Large intestine (tissue), 3 donors: ENCODE measurements around the gene TBC1D16. TPM values are rescaled to one million over a fixed set of nuclear protein-coding genes. Genes with fewer than 3 reads are reported as not detected.

ENCODE experiments used
- DNase-seq, 2 donors: peaks; one replicate each; pipeline versions ENCODE4 v3.0.0 to v3.0.0-alpha.2; 2013
- H3K27ac ChIP-seq: one replicate; pipeline ENCODE4 v1.5.1; 2013; ENCODE audit warnings: low read length
- H3K27me3 ChIP-seq: 2 replicates; pipeline ENCODE4 v1.6.1; 2013; ENCODE audit warnings: low read length; ENCODE audit not compliant: control insufficient read depth, insufficient read depth
- H3K36me3 ChIP-seq: 2 replicates; pipeline ENCODE4 v1.6.1; 2013; ENCODE audit warnings: low read length; ENCODE audit not compliant: control insufficient read depth, insufficient read depth
- H3K4me1 ChIP-seq: one replicate; pipeline ENCODE4 v1.6.1; 2013; ENCODE audit warnings: low read length; ENCODE audit not compliant: control insufficient read depth, insufficient read depth
- H3K4me3 ChIP-seq: one replicate; pipeline ENCODE4 v1.5.1; 2013; ENCODE audit warnings: low read length
- H3K9me3 ChIP-seq: one replicate; pipeline ENCODE4 v1.6.1; 2013; ENCODE audit warnings: mild to moderate bottlenecking, low read depth, low read length, moderate library complexity; ENCODE audit not compliant: control insufficient read depth
- WGBS: methylation state at CpG from one replicate; pipeline ENCODE4 v1.1.5; 2013; ENCODE audit warnings: low lambda C conversion rate; ENCODE audit not compliant: insufficient coverage; 5-methylcytosine and 5-hydroxymethylcytosine counted together
- polyA plus RNA-seq: library from polyadenylated mRNA; unstranded; fragments of 120-200 nt; gene quantifications from one replicate; pipeline ENCODE4 v1.2.1, GENCODE V29; 2013

Gene TBC1D16
- polyA plus RNA-seq, 1 donor: 29.9 TPM

- Histone ChIP-seq H3K4me1 (peaks cover 78% of the 10 kb centered on the region), H3K36me3 (no peaks in the 10 kb centered on the region), H3K9me3 (peaks cover 2% of the 10 kb centered on the region), H3K27me3 (no peaks in the 10 kb centered on the region), H3K27ac (peak overlapping the region; percentile 85), H3K4me3 (no peak overlapping the region)
- DNase-seq: no peak
- WGBS: no CpG with 5 or more reads among the region's 18 CpGs
These were observed 48.3 kb downstream of the TBC1D16 start for GRCh38 chr17:79987187-79987934.

GRCh38 chr17:79986411-79987186, 49.1 kb downstream of the TBC1D16 start:
- Histone ChIP-seq H3K27ac (peak overlapping the region; percentile 85), H3K4me1 (peaks cover 72% of the 10 kb centered on the region), H3K36me3 (no peaks in the 10 kb centered on the region), H3K27me3 (no peaks in the 10 kb centered on the region), H3K4me3 (no peak overlapping the region), H3K9me3 (peaks cover 2% of the 10 kb centered on the region)
- DNase-seq: peak; percentile 38 to 64
- WGBS: no CpG with 5 or more reads among the region's 29 CpGs

GRCh38 chr17:79985943-79986391, 49.7 kb downstream of the TBC1D16 start:
- Histone ChIP-seq H3K9me3 (peaks cover 2% of the 10 kb centered on the region), H3K4me1 (peaks cover 67% of the 10 kb centered on the region), H3K36me3 (no peaks in the 10 kb centered on the region), H3K27me3 (no peaks in the 10 kb centered on the region), H3K27ac (peak overlapping the region; percentile 85), H3K4me3 (no peak overlapping the region)
- peak in 1 of 2 donors; percentile 63 for DNase-seq
- 93% methylated on average over 6 of the region's 15 CpGs for WGBS

GRCh38 chr17:79985361-79985942, 50.2 kb downstream of the TBC1D16 start:
- Histone ChIP-seq H3K9me3 (peaks cover 2% of the 10 kb centered on the region), H3K4me3 (no peak overlapping the region), H3K27ac (peak overlapping the region; percentile 85), H3K4me1 (peaks cover 65% of the 10 kb centered on the region), H3K36me3 (no peaks in the 10 kb centered on the region), H3K27me3 (no peaks in the 10 kb centered on the region)
- no peak for DNase-seq
- 100% methylated on average over 2 of the region's 17 CpGs for WGBS

- WGBS: no CpG with 5 or more reads among the region's 10 CpGs
- Histone ChIP-seq H3K4me3 (no peak overlapping the region), H3K4me1 (peaks cover 59% of the 10 kb centered on the region), H3K27me3 (no peaks in the 10 kb centered on the region), H3K9me3 (peaks cover 2% of the 10 kb centered on the region), H3K36me3 (no peaks in the 10 kb centered on the region), H3K27ac (peak overlapping the region; percentile 1)
- DNase-seq: peak; percentile 47 to 81
These were observed 50.8 kb downstream of the TBC1D16 start for GRCh38 chr17:79984877-79985276.

- H3K36me3 ChIP-seq: no peaks in the 10 kb centered on the region
- 93% methylated on average over 2 of the region's 5 CpGs for WGBS
- no peak for DNase-seq
- H3K4me1 ChIP-seq: peaks cover 53% of the 10 kb centered on the region
- H3K9me3 ChIP-seq: peaks cover 2% of the 10 kb centered on the region
- H3K27ac ChIP-seq: peak overlapping the region; percentile 1
- H3K27me3 ChIP-seq: no peaks in the 10 kb centered on the region
- no peak overlapping the region for H3K4me3 ChIP-seq
These were observed 51.4 kb downstream of the TBC1D16 start for GRCh38 chr17:79984045-79984840.

GRCh38 chr17:79983456-79983855, 52.2 kb downstream of the TBC1D16 start:
- Histone ChIP-seq H3K9me3 (no peaks in the 10 kb centered on the region), H3K4me1 (peaks cover 45% of the 10 kb centered on the region), H3K4me3 (no peak overlapping the region), H3K27ac (no peak overlapping the region), H3K27me3 (no peaks in the 10 kb centered on the region), H3K36me3 (no peaks in the 10 kb centered on the region)
- no CpG with 5 or more reads among the region's 14 CpGs for WGBS
- no peak for DNase-seq

GRCh38 chr17:79982986-79983385, 52.7 kb downstream of the TBC1D16 start:
- H3K27me3 ChIP-seq: no peaks in the 10 kb centered on the region
- H3K27ac ChIP-seq: no peak overlapping the region
- peaks cover 41% of the 10 kb centered on the region for H3K4me1 ChIP-seq
- no peak for DNase-seq
- H3K9me3 ChIP-seq: no peaks in the 10 kb centered on the region
- peaks cover 1% of the 10 kb centered on the region for H3K36me3 ChIP-seq
- WGBS: no CpG with 5 or more reads among the region's 17 CpGs
- H3K4me3 ChIP-seq: no peak overlapping the region

- no peak for DNase-seq
- peaks cover 28% of the 10 kb centered on the region for H3K4me1 ChIP-seq
- peak overlapping the region; percentile 25 for H3K27ac ChIP-seq
- peaks cover 11% of the 10 kb centered on the region for H3K36me3 ChIP-seq
- no peaks in the 10 kb centered on the region for H3K27me3 ChIP-seq
- no peak overlapping the region for H3K4me3 ChIP-seq
- no CpG with 5 or more reads among the region's 23 CpGs for WGBS
- no peaks in the 10 kb centered on the region for H3K9me3 ChIP-seq
These were observed 54.0 kb downstream of the TBC1D16 start for GRCh38 chr17:79981661-79982101.

GRCh38 chr17:79981090-79981489, 54.6 kb downstream of the TBC1D16 start:
- Histone ChIP-seq H3K4me3 (no peak overlapping the region), H3K36me3 (peaks cover 15% of the 10 kb centered on the region), H3K4me1 (peaks cover 22% of the 10 kb centered on the region), H3K9me3 (no peaks in the 10 kb centered on the region), H3K27me3 (no peaks in the 10 kb centered on the region), H3K27ac (peak overlapping the region; percentile 25)
- no CpG with 5 or more reads among the region's 15 CpGs for WGBS
- DNase-seq: no peak
